ENCODE data around the gene GAREM1. TPM values are rescaled to one million over a fixed set of nuclear protein-coding genes. Genes with fewer than 3 reads are reported as not detected.

GAREM1 gene
- total RNA-seq (47.0 TPM), polyA plus RNA-seq (ENCODE audit: insufficient read depth, low read depth, low replicate concordance) (7.0 TPM)
- long read RNA-seq, donor 1, partial matches to known transcripts = 0 of 2 reads
- long read RNA-seq, donor 1, other reads (novel, unspliced or antisense) = 0 of 2 reads
- long read RNA-seq, donor 2 = 0 reads
- long read RNA-seq, donor 3, full-length matches to known transcripts = 1 of 1 reads
- long read RNA-seq, donor 3, partial matches to known transcripts = 0 of 1 reads
- long read RNA-seq, donor 3, other reads (novel, unspliced or antisense) = 0 of 1 reads
- long read RNA-seq, donor 4, full-length matches to known transcripts = 4 of 36 reads
- long read RNA-seq, donor 4, partial matches to known transcripts = 32 of 36 reads
- long read RNA-seq, donor 4, other reads (novel, unspliced or antisense) = 0 of 36 reads
- long read RNA-seq, donor 5, full-length matches to known transcripts = 1 of 1 reads
- long read RNA-seq, donor 5, partial matches to known transcripts = 0 of 1 reads
- long read RNA-seq, donor 5, other reads (novel, unspliced or antisense) = 0 of 1 reads
- long read RNA-seq, donor 6 = 0 reads
- long read RNA-seq, donor 7, full-length matches to known transcripts = 15 of 38 reads
- long read RNA-seq, donor 7, partial matches to known transcripts = 4 of 38 reads
- long read RNA-seq, donor 7, other reads (novel, unspliced or antisense) = 19 of 38 reads
- long read RNA-seq, donor 8, full-length matches to known transcripts = 1 of 1 reads
- long read RNA-seq, donor 8, partial matches to known transcripts = 0 of 1 reads
- long read RNA-seq, donor 8, other reads (novel, unspliced or antisense) = 0 of 1 reads
- long read RNA-seq, donor 9 = 0 reads
- long read RNA-seq, donor 10, full-length matches to known transcripts = 3 of 3 reads
- long read RNA-seq, donor 10, partial matches to known transcripts = 0 of 3 reads
- long read RNA-seq, donor 10, other reads (novel, unspliced or antisense) = 0 of 3 reads

DNA sequence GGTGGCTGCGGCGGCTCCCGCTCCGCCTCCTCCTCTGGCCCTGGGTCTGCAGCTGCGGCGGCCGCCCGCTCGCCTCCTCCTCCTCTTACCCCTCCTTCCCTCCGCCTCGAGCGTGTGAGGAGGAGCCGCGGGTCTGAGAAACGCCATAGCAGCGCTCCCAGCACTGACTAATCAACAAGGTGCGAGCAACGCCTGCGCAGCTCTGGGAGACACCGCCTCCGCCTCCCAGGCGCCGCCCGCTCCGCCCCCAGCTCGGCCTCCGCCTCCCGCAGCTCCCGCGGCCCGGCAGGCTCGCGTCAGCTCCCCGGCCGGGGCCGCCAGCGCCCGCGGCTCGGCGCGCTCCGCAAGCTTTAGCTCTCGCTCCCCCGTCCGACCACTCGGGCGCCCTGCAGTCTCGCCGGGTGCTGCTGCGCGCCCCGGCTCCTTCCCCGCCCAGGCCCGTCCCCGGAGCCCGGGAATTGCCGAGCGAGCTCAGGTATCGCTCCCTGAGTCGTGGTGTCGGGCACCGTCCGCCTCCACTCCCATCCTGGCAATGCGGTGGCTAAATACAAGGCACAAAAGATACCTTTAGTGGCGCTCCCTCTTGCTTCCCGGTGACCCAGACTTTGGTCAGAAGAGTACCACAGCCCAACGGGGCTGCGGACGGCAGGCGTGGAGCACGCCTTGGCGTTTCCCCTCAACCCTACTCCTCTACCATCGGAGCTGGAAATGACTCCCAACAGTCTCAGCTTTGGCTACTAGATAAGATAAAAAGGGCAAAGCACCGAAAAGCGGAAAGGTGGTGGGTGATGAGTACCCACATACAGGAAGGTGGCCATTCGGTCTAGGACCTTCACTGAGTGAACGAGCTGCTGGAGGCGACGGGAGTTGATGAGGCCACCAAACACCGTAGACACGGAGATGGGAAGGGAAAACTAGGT, at the start of gene GAREM1:
TSS of gene GAREM1 (minus strand) at position 169 of the 920 bp plus-strand sequence. CDS start 454 bp downstream, outside the sequence.
- TF ChIP-seq, protein P1, sequence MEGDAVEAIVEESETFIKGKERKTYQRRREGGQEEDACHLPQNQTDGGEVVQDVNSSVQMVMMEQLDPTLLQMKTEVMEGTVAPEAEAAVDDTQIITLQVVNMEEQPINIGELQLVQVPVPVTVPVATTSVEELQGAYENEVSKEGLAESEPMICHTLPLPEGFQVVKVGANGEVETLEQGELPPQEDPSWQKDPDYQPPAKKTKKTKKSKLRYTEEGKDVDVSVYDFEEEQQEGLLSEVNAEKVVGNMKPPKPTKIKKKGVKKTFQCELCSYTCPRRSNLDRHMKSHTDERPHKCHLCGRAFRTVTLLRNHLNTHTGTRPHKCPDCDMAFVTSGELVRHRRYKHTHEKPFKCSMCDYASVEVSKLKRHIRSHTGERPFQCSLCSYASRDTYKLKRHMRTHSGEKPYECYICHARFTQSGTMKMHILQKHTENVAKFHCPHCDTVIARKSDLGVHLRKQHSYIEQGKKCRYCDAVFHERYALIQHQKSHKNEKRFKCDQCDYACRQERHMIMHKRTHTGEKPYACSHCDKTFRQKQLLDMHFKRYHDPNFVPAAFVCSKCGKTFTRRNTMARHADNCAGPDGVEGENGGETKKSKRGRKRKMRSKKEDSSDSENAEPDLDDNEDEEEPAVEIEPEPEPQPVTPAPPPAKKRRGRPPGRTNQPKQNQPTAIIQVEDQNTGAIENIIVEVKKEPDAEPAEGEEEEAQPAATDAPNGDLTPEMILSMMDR (IDR thresholded peaks at IDR 0.05; ENCODE audit: borderline replicate concordance, extremely low read depth, insufficient read depth) = peak; percentile 79
- H3K4me3 ChIP-seq (ENCODE audit: low read length in 3 of 3) = peak within 1 kb of the TSS; percentile 87 to 93 (median 92)
- DNase-seq (peak; percentile 98 to 99 (median 98)), FAIRE-seq (no peak)
- no peaks in the 10 kb centered on the region for H3K27me3 ChIP-seq (ENCODE audit: control insufficient read depth, insufficient read depth, low read length)
- H3K9me3 ChIP-seq (ENCODE audit: control insufficient read depth in 2 of 3, insufficient read depth in 1 of 3, low read length in 3 of 3) = no peaks in the 10 kb centered on the region
- peak within 1 kb of the TSS; percentile 82 to 97 (median 87) for H3K9ac ChIP-seq (ENCODE audit: low read length in 3 of 3)
- intact Hi-C loops (cut with DNase I) = loop anchor here (10.0 kb wide), 1 partner anchor 206 kb away; no protein-coding TSS in a partner anchor
- H3K27ac ChIP-seq (ENCODE audit: low read depth in 2 of 2, low read length in 2 of 2) = peak within 1 kb of the TSS; percentile 79 to 82
- peaks cover 0 to 8% (median 0%) of the 10 kb centered on the region in 3 donors for H3K4me1 ChIP-seq (ENCODE audit: control insufficient read depth in 2 of 3, insufficient read depth in 2 of 3, low read depth in 1 of 3, low read length in 3 of 3)
- no peaks in the 10 kb centered on the region for H3K36me3 ChIP-seq (ENCODE audit: control insufficient read depth in 2 of 3, insufficient read depth in 3 of 3, low read length in 3 of 3)

DNA sequence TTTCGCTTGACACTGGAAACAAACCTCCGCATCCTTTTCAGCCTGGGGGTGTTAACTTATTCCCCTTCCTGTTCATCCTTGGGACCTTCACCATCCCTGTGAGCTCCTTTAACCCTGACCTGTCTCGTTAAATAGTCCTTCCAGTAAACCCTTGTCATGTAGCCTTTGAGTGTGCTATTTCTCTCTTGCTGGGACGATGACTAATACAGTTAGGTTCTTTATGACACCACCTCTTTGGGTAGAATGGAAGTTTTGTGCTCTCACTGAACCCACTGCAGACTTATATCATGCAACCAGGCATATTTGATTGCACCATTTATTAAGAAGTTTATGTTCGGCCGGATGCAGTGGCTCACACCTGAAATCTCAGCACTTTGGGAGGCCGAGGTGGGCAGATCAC, 40.5 kb upstream of the GAREM1 start:
- no peaks in the 10 kb centered on the region for H3K36me3 ChIP-seq (ENCODE audit: control insufficient read depth in 2 of 3, insufficient read depth in 3 of 3, low read length in 3 of 3)
- no peak for DNase-seq
- no peaks in the 10 kb centered on the region for H3K27me3 ChIP-seq (ENCODE audit: control insufficient read depth, insufficient read depth, low read length)
- H3K4me3 ChIP-seq (ENCODE audit: low read length in 3 of 3) = no peak overlapping the region
- no peaks in the 10 kb centered on the region for H3K9me3 ChIP-seq (ENCODE audit: control insufficient read depth in 2 of 3, insufficient read depth in 1 of 3, low read length in 3 of 3)
- H3K27ac ChIP-seq (ENCODE audit: low read depth in 2 of 2, low read length in 2 of 2) = no peak overlapping the region
- no peaks in the 10 kb centered on the region for H3K4me1 ChIP-seq (ENCODE audit: control insufficient read depth in 2 of 3, insufficient read depth in 2 of 3, low read depth in 1 of 3, low read length in 3 of 3)
- FAIRE-seq = no peak
- intact Hi-C loops (cut with DNase I) = no loop called here
- TF ChIP-seq, protein P1 (IDR thresholded peaks at IDR 0.05; ENCODE audit: borderline replicate concordance, extremely low read depth, insufficient read depth) = no peak
- no peak overlapping the region for H3K9ac ChIP-seq (ENCODE audit: low read length in 3 of 3)

- TF ChIP-seq, protein P1 (IDR thresholded peaks at IDR 0.05; ENCODE audit: borderline replicate concordance, extremely low read depth, insufficient read depth) = no peak
Measured at GRCh38 chr18:32509111-32509510, 38.4 kb upstream of the GAREM1 start.

More at GRCh38 chr18:32509111-32509510, 38.4 kb upstream of the GAREM1 start:
- no peaks in the 10 kb centered on the region for H3K27me3 ChIP-seq (ENCODE audit: control insufficient read depth, insufficient read depth, low read length)
- intact Hi-C loops (cut with DNase I) = no loop called here
- FAIRE-seq = no peak
- H3K27ac ChIP-seq (ENCODE audit: low read depth in 2 of 2, low read length in 2 of 2) = no peak overlapping the region
- H3K9ac ChIP-seq (ENCODE audit: low read length in 3 of 3) = no peak overlapping the region
- DNase-seq = peak in 4 of 5 donors; percentile 59 to 92 (median 75)
- H3K36me3 ChIP-seq (ENCODE audit: control insufficient read depth in 2 of 3, insufficient read depth in 3 of 3, low read length in 3 of 3) = no peaks in the 10 kb centered on the region
- no peaks in the 10 kb centered on the region for H3K9me3 ChIP-seq (ENCODE audit: control insufficient read depth in 2 of 3, insufficient read depth in 1 of 3, low read length in 3 of 3)
- H3K4me3 ChIP-seq (ENCODE audit: low read length in 3 of 3) = no peak overlapping the region
- no peaks in the 10 kb centered on the region for H3K4me1 ChIP-seq (ENCODE audit: control insufficient read depth in 2 of 3, insufficient read depth in 2 of 3, low read depth in 1 of 3, low read length in 3 of 3)

Data from kidney (tissue), 22 donors.